Omental fat pad (tissue), 4 donors: ENCODE measurements around the gene AKR1C1. TPM values are rescaled to one million over a fixed set of nuclear protein-coding genes. Genes with fewer than 3 reads are reported as not detected.
"Not testable (repeated sequence)": the region's sequence is repeated elsewhere in the genome, so short reads cannot be mapped to it uniquely, and the experiment has no call there.

ENCODE experiments used
- ATAC-seq: fragments of 150-250 bp; one replicate; pipeline ENCODE4 v1.9.1; 2016; ENCODE audit warnings: mild to moderate bottlenecking, moderate library complexity; ENCODE audit not compliant: low FRiP score
- DNase-seq: peaks from one replicate; pipeline ENCODE4 v3.0.0-alpha.2; 2019; ENCODE audit warnings: low spot score
- total RNA-seq, 4 donors: library from RNA; depleted of rRNA; stranded (reverse); fragments of >200 nt; gene quantifications; one replicate each; pipeline ENCODE4 v1.1.0, GENCODE V29; 2016
- TF ChIP-seq, protein P1 (sequence below), 3 donors: fragments of 450-650 bp; IDR thresholded peaks; one replicate each; pipeline ENCODE4 v1.5.1; 2016 to 2017; ENCODE audit warnings: antibody characterized with exemption in 3 of 3, mild to moderate bottlenecking in 3 of 3, moderate library complexity in 2 of 3

The AKR1C1 gene
- total RNA-seq, 4 donors from 2014 or later = 107 to 237 (median 129) TPM

DNA sequence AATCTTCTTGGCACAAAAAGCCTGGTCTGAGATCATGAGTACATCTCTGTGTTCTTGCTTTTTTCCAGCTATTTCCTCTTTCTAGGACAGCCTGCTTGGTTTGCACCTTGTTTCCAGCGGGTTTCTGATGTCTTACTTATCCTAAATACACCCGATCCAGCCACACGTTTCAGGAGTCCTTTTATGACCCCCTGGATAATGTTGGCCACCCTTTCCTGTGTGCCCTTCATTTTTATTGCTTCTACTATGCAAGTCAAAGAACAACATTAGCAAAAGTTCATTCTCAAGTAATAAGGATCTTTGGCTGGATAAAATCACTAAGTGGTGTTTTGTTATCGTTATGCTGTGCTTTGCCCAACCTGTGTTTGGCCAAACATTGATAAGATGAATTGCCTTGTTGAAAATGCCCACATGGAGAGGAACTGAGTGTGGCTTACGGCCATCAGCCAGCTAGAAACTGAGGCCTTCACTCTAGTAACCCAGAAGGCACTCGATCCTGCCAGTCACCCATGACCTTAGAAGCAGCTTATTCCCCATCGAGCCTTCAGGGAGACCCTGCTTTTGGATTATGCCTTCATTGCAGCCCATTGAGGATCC is 28.7 kb upstream of the AKR1C1 start:
- TF ChIP-seq, protein P1, sequence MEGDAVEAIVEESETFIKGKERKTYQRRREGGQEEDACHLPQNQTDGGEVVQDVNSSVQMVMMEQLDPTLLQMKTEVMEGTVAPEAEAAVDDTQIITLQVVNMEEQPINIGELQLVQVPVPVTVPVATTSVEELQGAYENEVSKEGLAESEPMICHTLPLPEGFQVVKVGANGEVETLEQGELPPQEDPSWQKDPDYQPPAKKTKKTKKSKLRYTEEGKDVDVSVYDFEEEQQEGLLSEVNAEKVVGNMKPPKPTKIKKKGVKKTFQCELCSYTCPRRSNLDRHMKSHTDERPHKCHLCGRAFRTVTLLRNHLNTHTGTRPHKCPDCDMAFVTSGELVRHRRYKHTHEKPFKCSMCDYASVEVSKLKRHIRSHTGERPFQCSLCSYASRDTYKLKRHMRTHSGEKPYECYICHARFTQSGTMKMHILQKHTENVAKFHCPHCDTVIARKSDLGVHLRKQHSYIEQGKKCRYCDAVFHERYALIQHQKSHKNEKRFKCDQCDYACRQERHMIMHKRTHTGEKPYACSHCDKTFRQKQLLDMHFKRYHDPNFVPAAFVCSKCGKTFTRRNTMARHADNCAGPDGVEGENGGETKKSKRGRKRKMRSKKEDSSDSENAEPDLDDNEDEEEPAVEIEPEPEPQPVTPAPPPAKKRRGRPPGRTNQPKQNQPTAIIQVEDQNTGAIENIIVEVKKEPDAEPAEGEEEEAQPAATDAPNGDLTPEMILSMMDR (IDR thresholded peaks at IDR 0.05) = no peak
- ATAC-seq (no peak), DNase-seq (no peak)

DNA sequence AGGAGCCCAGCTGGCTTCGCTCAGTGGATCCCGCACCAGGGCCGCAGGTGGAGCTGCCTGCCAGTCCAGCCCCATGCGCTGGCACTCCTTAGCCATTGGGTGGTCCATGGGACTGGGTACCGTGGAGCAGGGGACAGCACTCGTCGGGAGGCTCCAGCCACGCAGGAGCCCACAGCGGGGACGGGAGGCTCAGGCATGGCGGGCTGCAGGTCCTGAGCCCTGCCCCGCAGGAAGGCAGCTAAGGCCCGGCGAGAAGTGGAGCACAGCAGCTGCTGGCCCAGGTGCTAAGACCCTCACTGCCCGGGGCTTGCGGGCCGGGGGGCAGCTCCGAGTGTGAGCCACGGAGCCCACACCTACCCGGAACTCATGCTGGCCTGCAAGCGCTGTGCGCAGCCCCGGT is 25.9 kb upstream of the AKR1C1 start:
- ATAC-seq (no peak), DNase-seq (no peak)
- TF ChIP-seq, protein P1 (IDR thresholded peaks at IDR 0.05) = no peak

DNA sequence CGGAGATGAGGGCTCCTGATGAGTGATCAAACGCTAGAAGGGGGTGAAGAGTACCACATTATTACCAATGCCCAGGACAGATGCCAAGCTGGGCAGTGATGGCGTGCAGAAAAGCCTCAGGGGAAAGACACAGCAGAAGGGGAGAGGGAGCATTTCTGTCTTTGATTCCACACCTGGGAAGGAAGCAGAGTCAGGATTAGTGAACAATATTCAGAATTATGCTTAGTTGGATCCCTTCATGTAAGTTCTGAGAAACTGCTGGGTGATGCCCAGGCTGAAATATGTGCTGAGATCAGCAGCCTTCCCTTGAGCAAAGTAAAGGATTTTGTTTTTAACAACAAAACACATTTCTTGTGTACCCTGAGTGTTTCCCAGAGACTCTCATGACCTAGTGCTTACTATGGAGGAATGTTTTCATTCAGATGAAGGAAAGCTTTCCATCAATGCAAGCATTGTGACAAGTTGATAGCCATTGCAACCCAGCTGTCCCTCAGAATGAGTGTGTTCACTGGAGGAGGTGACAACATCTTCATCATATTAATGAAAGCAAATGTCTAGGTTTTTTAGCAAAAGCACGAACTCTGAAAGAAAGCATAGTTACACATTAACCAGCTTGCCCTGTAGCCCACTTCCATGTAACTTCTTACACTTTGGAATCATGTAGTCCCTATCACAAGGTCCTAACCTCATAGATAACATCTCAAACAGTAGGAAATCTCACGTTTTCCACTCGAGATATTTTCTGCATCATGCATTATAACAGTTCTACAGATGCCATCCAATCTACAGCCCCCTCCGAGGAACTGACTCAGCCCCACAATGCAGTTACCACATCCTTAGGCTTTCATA is 23.8 kb upstream of the AKR1C1 start:
- TF ChIP-seq, protein P1 (IDR thresholded peaks at IDR 0.05) = no peak
- ATAC-seq = no peak
- no peak for DNase-seq

DNA sequence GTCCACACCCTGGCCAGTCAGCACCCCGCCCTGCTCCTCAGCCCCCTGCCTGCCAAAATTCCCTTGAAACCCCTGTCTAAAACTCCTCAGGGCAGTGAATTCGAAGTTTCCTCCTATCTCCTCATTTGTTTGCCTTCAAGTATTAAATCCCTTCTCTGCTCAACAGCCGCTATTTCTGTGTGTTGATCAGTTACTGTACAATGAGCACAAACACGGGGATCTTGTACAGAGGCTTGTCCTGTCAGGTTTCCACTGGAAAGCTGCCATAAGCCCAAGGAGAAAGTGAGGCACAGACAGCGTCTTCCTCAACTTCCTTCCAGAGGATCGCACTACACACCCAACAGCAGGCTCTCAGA is 23.2 kb upstream of the AKR1C1 start:
- not testable (repeated sequence) for DNase-seq, ATAC-seq

DNA sequence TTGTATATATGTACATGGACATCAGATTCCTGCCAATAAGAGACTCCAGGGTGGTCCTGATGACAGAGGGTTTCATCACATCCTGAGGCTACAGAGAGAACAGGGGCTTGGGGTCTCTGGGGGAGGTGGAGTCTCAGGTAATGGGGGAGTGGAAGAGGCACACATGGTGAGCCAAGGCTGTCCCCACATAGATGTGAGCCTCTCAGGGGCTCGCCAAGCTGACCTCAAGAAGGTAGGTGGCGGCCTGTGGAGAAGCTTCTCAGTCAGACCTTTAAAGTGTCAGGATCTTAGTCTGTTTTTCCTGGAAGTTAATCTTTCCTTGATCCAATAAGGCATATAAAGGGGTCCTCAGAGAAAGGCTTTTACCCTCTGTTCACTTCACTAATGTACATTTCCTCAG is 22.3 kb upstream of the AKR1C1 start:
- not testable (repeated sequence) for DNase-seq, ATAC-seq

DNA sequence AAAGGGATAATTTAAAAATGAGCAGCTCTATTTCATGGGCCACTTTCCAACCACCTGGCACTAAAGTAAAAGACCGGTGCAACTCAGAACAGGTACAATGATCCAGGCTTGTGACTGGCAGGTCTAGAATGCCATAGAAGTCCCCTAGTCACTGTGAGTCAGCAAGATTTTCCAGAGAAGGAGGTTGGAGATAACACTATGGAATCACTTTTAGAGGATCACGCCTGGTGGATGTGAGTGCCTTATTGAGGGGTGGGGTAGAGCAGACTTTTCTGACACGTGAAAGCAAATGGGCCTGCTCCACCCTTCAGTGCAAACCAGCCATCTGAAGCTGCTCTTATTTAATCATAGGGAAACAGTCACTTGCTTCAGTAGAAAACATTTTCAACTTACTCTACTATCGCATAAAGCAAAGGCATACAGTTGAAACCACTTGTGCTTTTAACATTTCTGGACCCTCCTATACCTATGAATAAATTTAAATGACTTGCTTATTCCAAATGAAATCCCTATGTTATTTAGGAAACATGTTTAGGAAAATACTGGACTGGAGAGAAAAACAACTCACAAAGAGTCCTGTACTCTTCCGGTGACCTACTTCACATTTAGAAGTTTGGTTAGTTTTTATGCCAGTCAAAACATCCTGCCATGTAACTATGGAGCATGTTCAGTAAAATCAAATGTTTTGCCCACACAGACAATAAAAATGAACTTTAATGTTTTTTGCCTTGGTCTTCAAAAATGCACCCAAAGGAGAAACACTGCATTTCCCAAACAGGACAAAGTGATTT is 21.5 kb upstream of the AKR1C1 start:
- DNase-seq (no peak), ATAC-seq (no peak)
- TF ChIP-seq, protein P1 (IDR thresholded peaks at IDR 0.05) = no peak

DNA sequence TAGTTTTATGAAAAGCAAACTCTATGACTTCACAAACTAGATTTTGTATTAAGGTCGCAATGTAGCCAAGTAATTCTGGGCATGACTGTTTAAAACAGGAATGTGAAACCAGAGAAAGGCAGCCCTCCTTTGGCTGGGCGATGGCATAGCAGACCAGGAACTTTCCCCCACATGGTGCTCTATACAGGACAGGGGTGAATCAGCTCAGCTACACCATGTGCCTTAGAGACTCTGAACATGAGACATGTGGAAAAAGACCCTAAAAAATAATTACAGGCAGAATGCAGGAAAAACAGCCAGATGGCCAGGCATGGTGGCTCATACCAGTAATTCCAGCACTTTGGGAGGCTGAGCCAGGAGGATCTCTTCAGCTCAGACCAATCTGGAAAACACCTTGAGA is 20.3 kb upstream of the AKR1C1 start:
- not testable (repeated sequence) for DNase-seq
- peak; percentile 53 for ATAC-seq

DNA sequence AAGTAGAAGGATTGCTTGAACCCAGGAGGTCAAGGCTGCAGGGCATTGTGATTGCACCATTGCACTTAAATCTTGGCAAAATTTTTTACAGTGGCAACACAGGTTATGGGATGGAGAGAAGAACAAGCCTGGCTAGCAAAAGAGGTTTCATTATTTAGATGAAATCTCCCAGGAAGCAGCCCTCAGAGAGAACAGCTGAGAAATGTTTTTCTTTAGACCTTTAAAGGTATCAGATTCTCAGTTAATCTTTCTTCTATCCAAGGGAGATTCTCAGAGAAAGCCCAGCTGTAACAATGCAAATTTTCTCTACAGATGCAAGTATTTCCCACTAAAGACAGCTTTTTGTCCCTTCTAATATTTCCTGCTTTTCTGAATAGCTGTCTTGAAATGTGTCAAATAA is 19.8 kb upstream of the AKR1C1 start:
- DNase-seq, ATAC-seq: not testable (repeated sequence)

DNA sequence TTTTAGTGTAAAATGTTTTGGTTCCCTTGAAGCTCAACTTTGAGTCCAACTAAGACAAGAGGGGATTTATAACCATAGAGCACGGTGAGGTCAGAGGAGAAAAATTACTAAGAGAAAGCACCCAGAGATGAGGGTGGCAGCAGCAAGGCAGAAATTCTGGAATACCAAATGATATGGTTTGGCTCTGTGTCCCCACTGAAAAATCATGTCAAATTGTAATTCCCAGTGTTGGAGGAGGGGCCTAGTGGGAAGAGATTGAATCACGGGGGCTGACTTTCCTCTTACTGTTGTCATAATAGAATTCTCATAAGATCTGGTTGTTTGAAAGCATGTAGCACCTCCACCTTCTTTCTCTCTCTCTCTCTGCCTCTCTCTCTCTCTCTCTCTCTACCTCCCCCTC is 19.4 kb upstream of the AKR1C1 start:
- no peak for DNase-seq
- TF ChIP-seq, protein P1 (IDR thresholded peaks at IDR 0.05) = no peak
- ATAC-seq = no peak
